Tibial nerve (tissue), 4 donors: ENCODE measurements around the gene MAGI2. TPM values are rescaled to one million over a fixed set of nuclear protein-coding genes. Genes with fewer than 3 reads are reported as not detected.

Source experiments
- DNase-seq, 2 donors: peaks; one replicate each; pipeline ENCODE4 v3.0.0-alpha.2; 2019; ENCODE audit warnings: low spot score in 2 of 2
- H3K27ac ChIP-seq, 4 donors: fragments of 200-600 bp; sonication (generic) in 3 of 4; one replicate each; pipeline ENCODE4 v1.5.1; 2017 to 2019; ENCODE audit warnings: mild to moderate bottlenecking in 1 of 4
- H3K27me3 ChIP-seq, 2 donors: fragments of 200-600 bp; sonication (generic) in 1 of 2; one replicate each; pipeline versions ENCODE4 v1.5.1 to v1.6.0; 2017 to 2019
- H3K36me3 ChIP-seq, 3 donors: fragments of 200-600 bp; sonication (generic); one replicate each; pipeline ENCODE4 v1.5.1; 2018 to 2019
- H3K4me1 ChIP-seq, 4 donors: fragments of 200-600 bp; sonication (generic) in 3 of 4; one replicate each; pipeline ENCODE4 v1.5.1; 2017 to 2019
- H3K4me3 ChIP-seq, 4 donors: fragments of 200-600 bp; sonication (generic) in 3 of 4; one replicate each; pipeline ENCODE4 v1.5.1; 2017 to 2019; ENCODE audit warnings: mild to moderate bottlenecking in 1 of 4, moderate library complexity in 1 of 4
- H3K9me3 ChIP-seq, 4 donors: fragments of 200-600 bp; sonication (generic) in 3 of 4; one replicate each; pipeline ENCODE4 v1.5.1; 2017 to 2019
- CTCF ChIP-seq, 5 experiments: fragments of 200-600 bp in 3 of 5; fragments of 450-650 bp in 2 of 5; sonication (generic) in 3 of 5; IDR thresholded peaks; one replicate each; pipeline ENCODE4 v1.5.1; 2016 to 2019; ENCODE audit warnings: antibody characterized with exemption in 5 of 5, mild to moderate bottlenecking in 3 of 5, moderate library complexity in 2 of 5
- EP300 ChIP-seq, 2 donors: sonication (generic); formaldehyde crosslinking; IDR thresholded peaks; one replicate each; pipeline ENCODE4 v1.6.1; 2017; ENCODE audit warnings: antibody characterized with exemption in 2 of 2, mild to moderate bottlenecking in 1 of 2
- POLR2A ChIP-seq, 2 donors: fragments of 450-650 bp; IDR thresholded peaks; one replicate each; pipeline ENCODE4 v1.6.1; 2017; ENCODE audit warnings: antibody characterized with exemption in 2 of 2, mild to moderate bottlenecking in 2 of 2, moderate library complexity in 2 of 2
- WGBS, 2 donors: methylation state at CpG; one replicate each; pipeline ENCODE4 v1.1.5; 2018; 5-methylcytosine and 5-hydroxymethylcytosine counted together
- total RNA-seq, 4 donors: library from RNA; depleted of rRNA; stranded (reverse); fragments of >200 nt; gene quantifications; one replicate each; pipeline ENCODE4 v1.1.0, GENCODE V29; 2016

The MAGI2 gene
- total RNA-seq, 4 donors from 2014 or later = 33.6 to 58.2 (median 55.6) TPM

- TF ChIP-seq CTCF (IDR thresholded peaks at IDR 0.05) (no peak), EP300 (IDR thresholded peaks at IDR 0.05) (no peak), POLR2A (IDR thresholded peaks at IDR 0.05) (no peak)
- no peaks in the 10 kb centered on the region for H3K27me3 ChIP-seq
- 61 to 64% methylated on average over 3 of the region's 3 CpGs for WGBS, 2 donors
- H3K27ac ChIP-seq = no peak overlapping the region
- peaks cover 0 to 13% (median 0%) of the 10 kb centered on the region in 3 donors for H3K36me3 ChIP-seq
- H3K9me3 ChIP-seq = no peaks in the 10 kb centered on the region
- no peak overlapping the region for H3K4me3 ChIP-seq
- no peak for DNase-seq
- H3K4me1 ChIP-seq = no peaks in the 10 kb centered on the region
Measured at GRCh38 chr7:78165854-78166253, 1287.6 kb downstream of the MAGI2 start.

GRCh38 chr7:78165454-78165853, 1288.0 kb downstream of the MAGI2 start:
- 67 to 68% methylated on average over 5 of the region's 5 CpGs for WGBS, 2 donors
- H3K9me3 ChIP-seq = no peaks in the 10 kb centered on the region
- no peak overlapping the region for H3K27ac ChIP-seq

GRCh38 chr7:78164459-78164858, 1289.0 kb downstream of the MAGI2 start:
- H3K4me1 ChIP-seq = no peaks in the 10 kb centered on the region
- no peak overlapping the region for H3K27ac ChIP-seq
- H3K4me3 ChIP-seq = no peak overlapping the region
- no peak for TF ChIP-seq POLR2A (IDR thresholded peaks at IDR 0.05)
- no peak for TF ChIP-seq EP300 (IDR thresholded peaks at IDR 0.05)
- TF ChIP-seq CTCF (IDR thresholded peaks at IDR 0.05) = no peak
- H3K36me3 ChIP-seq = peaks cover 0 to 23% (median 0%) of the 10 kb centered on the region in 3 donors
- H3K27me3 ChIP-seq = no peaks in the 10 kb centered on the region
- no peaks in the 10 kb centered on the region for H3K9me3 ChIP-seq
- WGBS, 2 donors = 47 to 72% methylated on average over 1 of the region's 1 CpG
- no peak for DNase-seq

More at GRCh38 chr7:78165454-78165853, 1288.0 kb downstream of the MAGI2 start:
- no peak overlapping the region for H3K4me3 ChIP-seq
- no peaks in the 10 kb centered on the region for H3K4me1 ChIP-seq
- H3K36me3 ChIP-seq = peaks cover 0 to 13% (median 0%) of the 10 kb centered on the region in 3 donors
- TF ChIP-seq POLR2A (IDR thresholded peaks at IDR 0.05) = no peak
- TF ChIP-seq EP300 (IDR thresholded peaks at IDR 0.05) = no peak
- no peak for TF ChIP-seq CTCF (IDR thresholded peaks at IDR 0.05)
- DNase-seq = no peak
- no peaks in the 10 kb centered on the region for H3K27me3 ChIP-seq

- no peak overlapping the region for H3K4me3 ChIP-seq
- H3K27me3 ChIP-seq = no peaks in the 10 kb centered on the region
- peaks cover 0 to 24% (median 0%) of the 10 kb centered on the region in 3 donors for H3K36me3 ChIP-seq
- TF ChIP-seq POLR2A (IDR thresholded peaks at IDR 0.05) = no peak
- DNase-seq = no peak
- no peaks in the 10 kb centered on the region for H3K4me1 ChIP-seq
- WGBS, 2 donors = 55 to 58% methylated on average over 5 of the region's 5 CpGs
- H3K27ac ChIP-seq = no peak overlapping the region
- H3K9me3 ChIP-seq = no peaks in the 10 kb centered on the region
Measured at GRCh38 chr7:78161781-78162180, 1291.7 kb downstream of the MAGI2 start.

- WGBS, 2 donors = 92 to 96% methylated on average over 2 of the region's 2 CpGs
- Histone ChIP-seq H3K36me3 (peaks cover 0 to 21% (median 0%) of the 10 kb centered on the region in 3 donors), H3K4me1 (no peaks in the 10 kb centered on the region), H3K9me3 (no peaks in the 10 kb centered on the region), H3K4me3 (no peak overlapping the region), H3K27ac (no peak overlapping the region), H3K27me3 (no peaks in the 10 kb centered on the region)
- DNase-seq = no peak
- TF ChIP-seq CTCF (IDR thresholded peaks at IDR 0.05) = no peak
Measured at GRCh38 chr7:78159545-78159944, 1293.9 kb downstream of the MAGI2 start.

GRCh38 chr7:78153285-78153684, 1300.2 kb downstream of the MAGI2 start:
- no peak for DNase-seq
- WGBS, 2 donors = 76 to 84% methylated on average over 4 of the region's 4 CpGs
- Histone ChIP-seq H3K36me3 (peaks cover 0 to under 1% (median 0%) of the 10 kb centered on the region in 3 donors), H3K4me1 (peaks cover 0 to 15% (median 0%) of the 10 kb centered on the region in 4 donors), H3K27me3 (no peaks in the 10 kb centered on the region), H3K9me3 (no peaks in the 10 kb centered on the region), H3K4me3 (no peak overlapping the region), H3K27ac (no peak overlapping the region)
- TF ChIP-seq CTCF (IDR thresholded peaks at IDR 0.05) = no peak
- TF ChIP-seq EP300 (IDR thresholded peaks at IDR 0.05) = no peak
- no peak for TF ChIP-seq POLR2A (IDR thresholded peaks at IDR 0.05)
